ENCODE data around the gene PF4V1.

- TF ChIP-seq CTCF (IDR thresholded peaks at IDR 0.05; ENCODE audit: borderline replicate concordance, extremely low read depth, low read length, poor library complexity, severe bottlenecking), result no peak
- TF ChIP-seq EZH2 (IDR thresholded peaks at IDR 0.05; ENCODE audit: borderline replicate concordance, low read depth, low read length, severe bottlenecking), result no peak
Observed at GRCh38 chr4:73859614-73860088, 6.6 kb downstream of the PF4V1 start.
